ENCODE results near the gene KNTC1.

- TF ChIP-seq CTCF (conservative IDR thresholded peaks at IDR 0.05; ENCODE audit: low read length) (no peak), EZH2phosphoT487 (IDR thresholded peaks at IDR 0.05; ENCODE audit: borderline replicate concordance) (no peak)
These were observed 1.5 kb downstream of the KNTC1 start for GRCh38 chr12:122528582-122528981.
